Gastrocnemius medialis (tissue), 4 donors: Measurements from ENCODE around the gene CRK.

Experiments used
- CTCF ChIP-seq, 5 experiments: fragments of 450-650 bp in 3 of 5; fragments of 200-600 bp in 2 of 5; sonication (generic) in 2 of 5; IDR thresholded peaks in 4 of 5; conservative IDR thresholded peaks in 1 of 5; 1 replicate in 4 of 5; 2 replicates in 1 of 5; pipeline ENCODE4 v1.5.1; 2016 to 2019; ENCODE audit warnings: antibody characterized with exemption in 5 of 5, mild to moderate bottlenecking in 3 of 5, moderate library complexity in 3 of 5
- POLR2A ChIP-seq, 2 donors: fragments of 450-650 bp; IDR thresholded peaks; one replicate each; pipeline ENCODE4 v1.6.1; 2017; ENCODE audit warnings: antibody characterized with exemption in 2 of 2, mild to moderate bottlenecking in 2 of 2, moderate library complexity in 2 of 2

- TF ChIP-seq CTCF (IDR thresholded peaks at IDR 0.05 in 4 of 5, conservative IDR thresholded peaks at IDR 0.05 in 1 of 5) (no peak), POLR2A (IDR thresholded peaks at IDR 0.05) (no peak)
These were observed 81.4 kb downstream of the CRK start for GRCh38 chr17:1374431-1375177.
